HG03159 (cell line): ENCODE results near the gene RCBTB2.

ENCODE experiments used
- ATAC-seq: cut with Tn5 transposase; IDR thresholded peaks from one replicate; pipeline ENCODE4 v1.9.1; 2021; ENCODE audit warnings: mild to moderate bottlenecking, moderate library complexity; ENCODE audit not compliant: unreplicated experiment

The RCBTB2 gene

DNA sequence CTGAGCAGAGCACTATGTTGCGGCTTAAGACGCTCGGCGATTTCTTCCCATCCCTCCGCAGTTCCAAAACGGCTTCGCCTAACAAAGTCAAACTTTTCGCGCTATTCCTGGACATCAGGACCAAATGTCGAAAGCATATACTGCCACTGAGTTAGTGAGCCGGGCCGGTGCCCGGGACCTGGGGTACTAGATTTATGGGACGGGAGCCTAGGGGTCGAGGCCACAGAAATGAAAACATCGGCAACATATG lies 699 bp downstream of the RCBTB2 start:
- peak; percentile 16 for ATAC-seq

DNA sequence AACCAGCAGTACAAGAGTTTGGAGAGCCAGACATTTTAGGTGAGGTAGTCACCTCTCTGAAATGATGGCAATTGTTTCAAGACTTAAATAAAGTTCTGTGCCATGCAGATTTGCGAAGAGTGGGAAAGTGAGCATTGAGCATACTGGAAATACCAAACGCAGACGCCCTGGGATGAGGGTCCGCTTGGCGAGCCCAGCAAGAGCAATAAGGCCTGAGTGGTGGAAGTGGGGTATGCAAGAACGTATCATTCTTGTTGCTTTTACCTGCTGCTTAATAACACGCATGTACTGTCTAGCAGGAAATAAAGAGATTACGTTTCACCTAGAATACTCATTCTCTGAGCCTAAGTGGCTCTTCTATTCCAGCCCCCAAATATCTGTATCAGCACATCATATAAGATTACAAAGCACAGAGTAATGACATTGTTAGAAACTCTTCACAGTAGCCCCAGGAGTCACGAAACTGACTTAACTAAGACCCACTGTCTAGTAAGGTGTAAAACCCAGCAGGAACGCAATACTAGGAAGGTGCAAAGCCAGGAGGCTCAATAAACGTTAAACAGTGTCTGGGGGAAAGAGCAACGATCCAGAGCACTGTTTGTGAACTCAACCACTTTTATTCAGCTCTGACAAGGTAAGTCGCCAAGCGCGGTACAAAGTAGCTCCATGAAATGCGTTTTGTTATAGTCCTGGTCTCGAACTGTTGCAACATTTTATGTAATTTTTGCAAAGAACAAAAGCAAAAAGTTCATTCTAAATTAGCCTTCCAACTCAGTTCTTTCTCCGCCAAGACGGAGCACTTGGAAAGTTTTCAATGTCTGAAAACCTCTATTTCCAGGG lies 1.2 kb downstream of the RCBTB2 start:
- no peak for ATAC-seq

DNA sequence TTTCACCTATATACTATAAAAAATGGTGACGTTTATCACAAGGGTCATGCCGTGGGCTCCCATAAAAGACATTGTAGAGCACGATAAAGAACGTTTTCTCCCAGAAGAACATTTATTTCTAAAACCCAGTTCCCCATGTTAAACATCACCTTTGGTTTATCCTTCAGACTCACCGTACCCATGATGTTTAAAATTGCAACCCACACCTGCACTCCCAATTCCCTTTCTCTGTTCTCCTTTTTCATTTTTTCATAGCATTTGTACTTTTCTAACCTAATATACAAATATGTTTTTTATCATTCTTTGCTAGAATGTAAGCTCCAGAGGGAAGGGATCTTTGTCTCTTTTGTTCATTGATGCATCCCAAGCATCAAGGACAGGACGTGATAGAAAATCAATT lies 2.0 kb downstream of the RCBTB2 start:
- no peak for ATAC-seq

DNA sequence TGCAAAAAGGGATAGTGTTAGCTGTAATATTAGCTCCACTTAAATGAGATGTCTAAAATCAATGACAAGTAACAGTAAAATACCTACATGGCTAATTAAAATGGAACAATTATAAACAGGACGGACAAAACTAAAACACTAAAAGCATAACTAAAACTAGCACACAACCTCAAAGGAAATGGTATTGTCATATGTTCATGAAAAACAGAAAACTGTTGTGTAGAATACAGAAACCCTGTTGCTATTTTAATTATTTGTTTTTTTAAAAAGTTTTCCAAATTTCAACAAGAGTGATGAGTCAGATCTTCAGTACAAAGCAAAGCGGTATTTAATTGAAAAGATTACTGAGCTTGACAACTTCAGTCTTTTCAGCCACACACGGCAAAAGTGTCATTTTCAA lies 4.2 kb downstream of the RCBTB2 start:
- ATAC-seq, result no peak

DNA sequence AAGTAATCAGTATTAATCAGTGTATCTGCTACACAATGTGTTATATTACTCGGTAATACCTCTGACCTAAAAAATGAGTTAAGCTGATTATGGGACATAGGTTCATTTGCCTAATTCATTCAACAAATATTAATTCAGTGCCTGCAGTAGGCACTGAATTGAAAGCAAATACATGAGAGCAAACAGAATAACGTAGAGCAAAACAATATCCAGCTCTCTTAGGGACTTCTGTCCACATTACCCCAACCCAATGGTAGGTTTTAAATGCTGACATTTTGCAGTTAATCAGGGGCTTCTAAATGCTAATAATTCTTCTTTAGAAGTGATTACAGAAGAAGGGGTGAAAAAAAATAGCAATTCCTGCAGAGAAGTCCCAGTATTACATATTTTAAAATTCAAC lies 4.9 kb downstream of the RCBTB2 start:
- ATAC-seq, result no peak

DNA sequence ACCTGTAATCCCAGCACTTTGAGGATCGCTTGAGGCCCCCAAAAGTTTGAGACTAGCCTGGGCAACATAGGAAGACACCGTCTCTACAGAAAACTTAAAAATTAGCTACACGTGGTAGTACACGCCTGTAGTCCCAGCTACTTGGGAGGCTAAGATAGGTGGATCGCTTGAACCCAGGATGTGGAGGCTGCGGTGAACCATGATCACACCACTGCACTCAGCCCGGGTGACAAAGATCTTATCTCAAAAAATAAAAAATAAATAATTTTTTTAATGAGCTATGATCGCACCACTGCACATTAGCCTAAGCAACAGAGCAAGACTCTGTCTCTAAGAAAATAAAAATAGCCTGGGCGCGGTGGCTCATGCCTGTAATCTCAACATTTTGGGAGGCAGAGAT lies 6.6 kb downstream of the RCBTB2 start:
- no peak for ATAC-seq

DNA sequence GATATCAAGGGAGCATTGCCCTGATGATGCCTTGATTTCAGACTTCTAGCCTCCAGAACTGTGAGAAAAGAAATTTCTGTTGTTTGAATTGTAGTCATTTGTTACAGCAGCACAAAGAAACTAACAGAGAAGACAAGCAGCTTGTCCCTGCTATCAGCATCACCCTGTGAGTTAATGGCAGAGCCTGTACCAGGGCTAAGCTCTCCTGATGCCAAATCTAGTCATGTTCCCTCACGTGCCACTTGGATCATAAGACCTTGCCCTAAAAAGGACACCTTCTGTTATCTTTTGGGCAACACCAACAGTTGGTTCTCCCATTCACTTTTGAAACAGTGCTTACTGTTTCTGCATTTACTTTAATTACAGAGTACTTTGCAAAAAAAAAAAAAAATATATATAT lies 14.8 kb downstream of the RCBTB2 start:
- no peak for ATAC-seq

DNA sequence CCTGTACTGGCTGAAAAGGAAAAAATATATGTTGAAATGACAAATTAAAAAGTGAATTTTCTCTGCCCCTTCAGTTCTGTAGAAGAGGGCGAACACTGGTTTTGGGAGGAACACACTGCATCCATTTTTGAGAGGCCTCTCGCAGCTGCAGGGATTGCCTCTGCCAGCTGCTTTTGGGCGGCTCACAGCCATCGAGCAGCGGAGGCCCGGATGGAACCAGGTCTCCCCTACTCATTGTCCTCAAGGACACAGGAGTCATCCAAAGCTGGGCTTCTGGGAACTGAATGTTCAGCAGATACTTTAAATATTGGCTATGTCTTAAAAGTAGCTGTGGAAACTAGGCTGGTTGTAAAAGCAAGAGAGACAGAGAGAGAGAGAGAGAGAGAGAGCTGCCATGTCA lies 17.1 kb downstream of the RCBTB2 start:
- ATAC-seq, result no peak

DNA sequence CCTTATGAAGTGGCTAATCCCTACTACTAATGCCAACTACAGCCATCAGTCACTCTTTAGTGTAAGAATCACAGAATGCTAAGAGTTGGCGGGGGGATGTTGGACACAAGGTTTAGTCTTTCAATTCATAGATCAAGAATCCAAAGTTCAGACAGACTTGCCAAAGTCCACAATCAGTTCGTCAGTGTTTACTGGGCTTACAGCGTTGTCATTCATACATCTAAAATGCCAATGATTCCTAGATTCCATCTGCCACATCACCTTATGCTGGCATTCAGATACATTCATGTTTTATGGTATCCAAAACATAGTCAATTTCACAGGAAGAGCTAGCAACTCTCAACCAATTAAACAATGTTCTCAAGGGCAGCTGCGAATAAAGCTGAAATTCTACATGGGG lies 18.1 kb downstream of the RCBTB2 start:
- ATAC-seq, result no peak

DNA sequence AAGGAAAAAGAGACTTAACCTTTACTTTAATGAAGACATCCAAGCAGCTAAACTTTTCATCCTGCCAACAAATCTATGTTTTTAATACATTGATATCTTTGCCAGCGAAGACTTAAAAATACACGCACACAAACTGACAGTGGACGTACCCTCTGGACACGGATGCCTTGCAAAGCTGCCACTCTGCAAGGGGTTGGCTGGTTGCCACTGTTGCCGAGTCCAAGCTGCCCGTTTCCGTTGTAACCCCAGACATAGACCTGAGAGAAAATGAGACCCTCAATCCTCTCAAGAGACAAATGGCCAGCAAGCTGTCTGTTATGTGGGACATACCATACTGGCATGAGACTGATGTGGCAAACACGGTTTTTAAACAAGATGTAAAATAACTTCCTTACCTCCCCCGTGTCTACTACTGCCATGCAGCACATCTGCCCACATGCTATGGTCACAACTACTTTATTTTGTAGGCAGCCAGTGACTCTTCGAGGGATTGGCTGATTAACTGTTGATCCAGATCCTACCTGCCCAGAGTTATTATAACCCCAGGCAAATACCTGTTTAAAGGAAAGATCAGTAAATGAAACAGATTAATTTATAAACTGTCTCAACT lies 21.2 kb downstream of the RCBTB2 start:
- no peak for ATAC-seq

DNA sequence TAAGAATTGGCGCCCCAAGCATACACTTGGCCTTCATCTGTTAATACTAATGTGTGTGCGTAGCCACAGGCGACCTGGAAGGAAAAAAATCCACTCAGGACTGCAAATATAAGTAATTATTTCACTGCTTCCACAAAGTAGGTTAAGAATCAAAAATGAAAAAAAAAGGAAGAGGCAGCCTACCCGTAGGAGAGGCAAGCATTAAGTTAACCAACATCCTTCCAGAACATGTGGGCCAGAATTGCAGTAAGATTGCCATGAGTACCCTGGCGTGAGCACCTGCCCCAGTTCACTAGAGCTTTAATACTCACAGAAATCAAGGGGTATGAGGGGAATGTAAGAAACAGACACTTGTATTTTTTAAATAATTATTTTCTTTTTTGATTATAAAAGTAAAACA lies 22.2 kb downstream of the RCBTB2 start:
- ATAC-seq, result no peak

DNA sequence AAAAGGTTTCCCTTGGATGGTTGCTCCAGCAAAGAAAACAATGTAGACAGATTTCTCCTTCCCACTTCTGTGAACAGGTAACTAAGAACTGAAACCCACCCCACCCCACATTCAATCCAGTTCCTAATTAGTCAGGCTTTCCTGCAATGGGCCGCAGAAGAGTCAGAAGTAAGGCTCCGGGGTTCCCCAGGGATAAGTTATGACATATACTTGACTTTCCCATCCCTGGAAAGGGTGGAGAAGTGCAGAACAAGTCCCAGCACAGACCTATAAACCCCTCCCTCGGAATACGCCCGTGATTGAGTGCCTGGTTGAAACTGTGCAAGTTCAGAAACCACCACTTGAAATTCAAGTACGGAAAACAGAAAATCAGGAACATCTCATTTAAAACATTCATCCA lies 24.9 kb downstream of the RCBTB2 start:
- no peak for ATAC-seq

DNA sequence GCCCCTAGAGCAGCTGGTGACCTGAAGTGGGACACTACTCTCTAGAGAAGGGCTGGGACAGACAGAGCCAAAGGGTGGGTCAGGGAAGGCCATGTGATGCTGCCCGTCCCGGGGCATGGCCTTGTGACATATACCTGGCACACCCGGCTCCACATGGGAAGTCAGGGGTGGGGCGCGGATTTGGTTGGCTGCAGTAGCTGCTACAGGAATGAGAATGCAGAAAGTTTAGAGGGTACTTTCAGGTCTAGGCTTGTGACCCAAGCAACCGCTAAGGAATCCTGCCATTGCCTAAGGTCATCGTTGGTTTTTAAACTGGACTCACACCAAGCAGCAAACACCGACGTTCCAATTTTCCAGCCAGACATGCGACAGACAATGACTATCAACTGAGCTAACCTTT lies 25.9 kb downstream of the RCBTB2 start:
- no peak for ATAC-seq

DNA sequence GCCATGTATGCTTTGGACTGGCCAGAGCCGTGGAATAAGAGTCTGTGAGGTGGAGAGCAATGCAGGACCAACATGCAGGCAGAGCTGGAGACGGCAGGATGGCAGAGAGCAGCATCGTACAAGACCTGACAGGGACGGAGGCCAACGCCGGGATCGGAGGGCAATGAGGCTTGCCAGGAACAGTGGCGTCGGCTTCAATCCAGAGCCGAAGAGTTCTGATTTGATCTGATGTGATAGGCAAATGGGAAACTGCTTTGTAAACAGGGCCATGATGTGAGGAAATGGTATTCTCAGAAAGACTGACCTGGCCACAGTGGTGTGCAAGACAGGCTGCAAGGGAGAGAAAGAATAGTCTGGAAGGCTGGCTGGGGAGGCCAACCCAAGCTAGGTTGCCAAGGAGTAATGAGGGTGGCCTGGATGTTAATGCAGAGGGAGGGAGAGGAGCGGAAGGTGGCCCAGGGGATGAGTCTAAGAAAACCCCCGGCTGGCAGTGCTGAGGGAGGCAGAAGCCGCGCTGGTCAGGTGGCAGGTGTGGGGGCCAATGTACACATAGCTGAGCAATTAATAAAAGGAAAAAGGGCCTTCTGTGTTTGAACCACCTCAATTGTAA lies 26.7 kb downstream of the RCBTB2 start:
- peak; percentile 8 for ATAC-seq

DNA sequence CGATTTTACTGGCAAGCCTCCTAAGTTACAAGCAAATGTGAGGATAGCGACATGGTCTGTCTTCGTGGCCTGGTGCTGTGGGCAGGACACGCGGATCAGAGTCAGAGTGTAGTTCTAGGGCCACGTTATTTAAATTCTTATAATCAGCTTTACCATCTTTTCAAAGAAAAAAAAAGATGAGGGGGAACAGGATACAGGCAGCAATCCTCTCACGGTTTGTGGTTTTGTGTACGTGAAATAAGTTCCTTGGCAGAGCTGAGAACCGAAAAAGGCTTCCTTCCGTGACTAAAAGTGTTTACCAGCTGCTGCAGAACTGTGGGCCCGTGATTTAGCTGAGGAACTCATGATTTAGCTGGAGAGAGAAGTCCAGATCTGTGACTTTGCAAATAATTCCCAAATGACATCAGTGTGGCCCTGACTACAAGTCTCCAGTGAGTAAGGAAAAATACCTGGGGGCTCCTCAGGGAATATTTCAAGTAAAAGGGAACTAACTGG lies 27.2 kb downstream of the RCBTB2 start:
- ATAC-seq, result peak; percentile 68

DNA sequence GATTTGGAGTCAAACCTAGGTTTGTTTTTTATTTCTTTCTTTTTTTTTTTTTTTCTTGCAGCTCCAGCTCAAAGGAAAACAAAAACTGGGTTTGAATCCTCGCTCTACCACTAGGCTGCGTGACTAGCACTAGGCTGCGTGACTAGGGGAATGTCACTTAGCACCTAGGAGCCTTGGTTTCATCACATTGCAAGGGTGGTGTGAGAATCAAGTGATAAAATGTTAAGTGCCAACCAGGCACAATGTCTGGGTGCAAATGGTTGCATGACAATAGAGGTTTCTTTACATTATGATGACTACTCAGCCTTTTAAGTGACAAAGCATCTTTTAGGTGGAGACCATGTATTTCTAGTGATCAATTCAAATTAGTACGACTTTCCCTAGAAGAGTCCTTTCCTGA lies 27.9 kb downstream of the RCBTB2 start:
- no peak for ATAC-seq

DNA sequence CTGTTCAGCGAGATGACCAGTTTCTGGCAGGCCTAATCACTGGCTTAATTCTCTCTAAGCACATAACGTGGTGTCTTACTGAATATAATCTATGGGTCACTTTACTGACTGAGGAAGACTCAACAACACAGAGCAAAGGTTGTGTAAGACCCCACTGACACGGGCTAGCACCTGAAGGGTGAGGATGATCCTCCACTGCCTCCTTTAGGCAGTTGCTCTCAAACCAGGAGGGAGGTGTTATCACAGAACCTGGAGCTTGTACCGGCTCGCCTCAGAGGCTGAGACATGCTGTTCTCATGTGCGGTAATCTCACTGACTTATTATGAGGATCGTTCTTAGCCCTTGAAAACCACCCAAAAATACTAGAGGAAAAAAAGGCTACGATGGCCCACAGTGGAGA lies 28.3 kb downstream of the RCBTB2 start:
- ATAC-seq, result no peak

DNA sequence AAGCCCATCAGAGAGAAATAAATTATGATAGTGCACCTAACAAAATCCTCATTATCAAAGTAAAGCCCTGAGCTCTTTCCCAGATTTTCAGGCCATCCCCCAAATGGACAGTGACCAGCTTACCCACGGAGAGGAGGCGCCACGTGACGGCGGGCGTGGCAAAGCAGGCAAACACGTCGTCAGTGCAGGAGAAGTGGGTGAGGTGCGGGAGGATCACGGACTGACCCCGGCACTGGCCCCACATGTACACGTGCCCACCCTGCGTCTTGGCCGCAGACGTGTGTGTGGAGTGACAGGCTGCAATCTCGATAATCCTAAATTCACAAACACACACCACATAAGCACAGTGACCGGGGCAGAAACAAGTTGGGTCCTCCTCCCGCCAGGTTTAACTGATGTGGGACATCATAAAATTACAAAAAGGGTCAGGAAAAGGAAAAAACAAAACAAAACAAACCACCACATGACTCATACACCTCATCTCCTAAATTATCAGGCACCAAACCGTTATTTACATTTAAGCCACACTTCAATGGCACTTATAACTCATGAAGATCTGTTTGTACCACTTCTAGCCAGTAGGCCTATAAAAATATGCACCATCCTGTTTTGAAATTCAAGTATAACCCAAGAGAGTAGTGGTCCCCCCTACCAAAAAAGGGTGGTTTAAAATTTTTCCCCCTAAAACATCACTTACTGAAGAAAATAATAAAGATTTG lies 30.1 kb downstream of the RCBTB2 start:
- ATAC-seq, result no peak

DNA sequence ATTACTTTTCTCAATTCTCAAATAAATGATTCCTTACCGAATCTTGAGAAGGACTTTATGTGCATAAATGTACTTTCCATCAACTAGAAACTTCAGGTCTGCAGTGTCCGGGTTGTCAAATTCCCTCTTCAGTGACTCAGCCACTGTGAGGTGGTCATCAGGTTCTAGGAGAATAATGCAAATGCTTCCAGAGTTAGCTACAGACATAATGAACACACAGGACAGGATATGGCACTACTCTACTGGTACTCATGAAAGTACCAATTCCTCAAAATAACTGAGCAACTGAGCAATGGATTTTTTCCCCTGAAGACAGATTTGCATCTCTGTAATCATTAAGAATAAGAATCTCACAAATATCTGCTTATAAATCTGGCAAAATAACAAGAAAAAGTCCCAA lies 31.2 kb downstream of the RCBTB2 start:
- ATAC-seq, result peak; percentile 37

DNA sequence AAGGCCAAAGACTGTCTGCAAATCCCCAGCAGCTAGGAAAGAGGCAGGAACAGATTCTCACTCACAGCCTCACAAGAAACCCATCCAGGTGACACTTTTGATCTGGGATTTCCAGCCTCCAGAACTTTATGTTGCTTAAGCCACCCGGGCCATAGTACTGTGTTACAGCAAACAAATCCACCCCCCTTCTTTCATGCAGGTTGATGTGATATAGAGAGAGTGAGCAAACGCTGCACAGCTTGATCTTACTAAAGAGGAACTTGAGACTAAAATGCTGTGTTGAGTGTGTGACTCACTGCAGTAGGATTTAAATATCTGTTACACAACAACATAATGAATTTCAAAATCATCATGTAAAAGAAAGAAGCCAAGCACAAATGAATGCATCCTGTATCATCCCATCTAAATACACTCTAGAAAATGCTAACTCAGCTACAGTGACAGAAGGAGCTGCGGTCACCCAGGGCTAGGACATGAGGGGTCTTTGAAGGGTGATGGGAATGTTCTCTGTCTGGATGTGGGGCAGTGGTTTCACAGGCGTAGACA lies 32.2 kb downstream of the RCBTB2 start:
- ATAC-seq, result peak; percentile 55

DNA sequence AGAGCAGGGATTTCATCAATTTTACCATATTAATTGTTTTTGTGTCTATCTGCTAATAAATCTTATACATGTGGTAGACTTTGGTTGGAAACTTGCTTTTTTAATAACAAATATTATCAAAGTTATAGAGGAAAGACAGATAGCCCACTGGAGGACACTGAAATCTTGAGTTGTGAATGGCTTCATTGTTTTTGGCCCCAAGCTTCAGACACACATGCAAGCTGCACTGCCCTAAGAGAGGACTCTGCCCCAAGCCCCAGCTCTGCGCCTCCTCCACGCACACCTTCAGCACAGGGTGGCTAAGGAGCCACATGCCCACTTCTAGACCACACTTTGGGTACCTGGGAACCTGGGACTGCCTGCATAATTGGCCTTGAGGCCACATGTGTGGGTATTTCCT lies 35.2 kb downstream of the RCBTB2 start:
- ATAC-seq, result no peak
